ENCODE measurements around the gene PODNL1. TPM values are rescaled to one million over a fixed set of nuclear protein-coding genes. Genes with fewer than 3 reads are reported as not detected.
"Not testable (repeated sequence)": the region's sequence is repeated elsewhere in the genome, so short reads cannot be mapped to it uniquely, and the experiment has no call there.

Gene PODNL1
- 0.20 TPM for total RNA-seq

DNA sequence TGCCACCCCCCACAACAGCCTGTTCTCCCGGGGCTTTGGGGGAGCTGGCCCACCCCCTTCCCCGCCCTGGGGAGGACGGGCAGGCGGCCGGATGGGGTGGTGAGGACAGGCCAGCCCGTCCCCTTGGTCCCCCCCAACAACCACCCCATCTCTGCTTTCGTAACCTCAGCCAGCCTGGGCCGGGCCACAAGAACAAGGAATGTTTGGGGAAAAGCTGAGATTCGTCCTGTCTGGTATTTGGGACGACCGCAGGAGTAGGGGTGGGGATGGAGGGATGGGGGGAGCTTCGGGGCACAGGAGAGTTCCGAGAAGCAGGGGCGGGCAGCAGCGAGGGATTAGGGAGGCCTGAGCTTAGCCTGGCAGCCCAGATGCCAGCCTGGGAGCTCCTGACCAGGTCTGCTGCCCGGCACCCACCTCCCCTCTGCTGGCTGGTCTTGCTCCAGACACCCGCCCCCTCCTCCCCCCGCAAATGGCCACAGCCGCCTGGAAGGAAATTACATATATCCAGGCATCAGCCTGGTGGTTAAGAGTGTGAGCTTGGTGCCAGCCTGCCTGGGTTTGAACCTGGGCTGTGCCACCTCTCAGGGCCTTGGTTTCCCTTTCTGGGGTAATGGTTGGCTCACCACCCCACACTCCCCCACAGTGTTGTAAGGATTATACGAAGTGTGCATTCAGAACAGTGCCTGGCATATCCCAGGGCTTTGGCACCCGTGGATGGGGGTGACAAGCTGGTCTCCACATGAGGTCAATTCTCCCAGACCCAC is at the start of gene PODNL1:
TSS of gene PODNL1 (minus strand) at position 117 of the 764 bp plus-strand sequence. CDS start 236 bp downstream, outside the sequence.
- DNase-seq: no peak

DNA sequence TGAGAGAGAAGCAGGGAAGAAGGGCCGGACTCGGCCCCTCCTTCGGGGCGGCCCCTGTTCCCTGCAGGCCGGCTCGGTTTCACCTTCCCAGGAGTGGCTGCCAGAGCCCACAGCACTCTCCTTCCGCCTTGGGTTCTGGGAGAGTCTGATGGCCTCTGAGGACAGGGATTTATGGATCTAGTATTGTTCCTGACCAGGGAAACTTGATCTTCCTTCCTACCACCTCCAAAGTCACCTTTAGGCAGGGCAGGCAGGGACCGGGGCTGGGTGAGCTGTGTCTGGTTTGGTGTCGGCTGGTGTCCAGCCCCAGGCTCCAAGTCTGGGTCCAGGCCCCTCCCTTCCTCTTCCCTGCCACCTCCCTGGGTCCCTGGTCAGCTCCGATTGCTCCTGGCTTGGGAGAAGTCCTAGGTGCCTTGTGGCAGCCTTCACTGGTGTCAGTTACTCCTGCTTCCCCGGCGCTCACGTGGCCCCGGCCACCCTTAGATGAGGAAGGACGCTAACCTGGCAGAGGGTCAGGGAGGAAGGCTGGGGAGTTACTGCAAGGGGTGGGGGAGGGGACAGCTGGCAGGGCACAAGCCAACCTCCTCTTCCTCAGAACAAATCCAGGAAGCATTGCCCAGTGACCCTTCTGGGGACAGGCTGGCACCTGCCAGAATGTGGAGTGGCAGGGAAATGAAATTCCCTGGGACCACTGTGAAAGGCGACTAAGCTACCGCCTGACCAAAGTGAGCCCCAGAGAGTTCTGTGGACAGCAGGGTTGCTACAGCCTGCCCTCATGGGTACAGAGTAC is 49.1 kb upstream of the PODNL1 start:
- no peak for DNase-seq

DNA sequence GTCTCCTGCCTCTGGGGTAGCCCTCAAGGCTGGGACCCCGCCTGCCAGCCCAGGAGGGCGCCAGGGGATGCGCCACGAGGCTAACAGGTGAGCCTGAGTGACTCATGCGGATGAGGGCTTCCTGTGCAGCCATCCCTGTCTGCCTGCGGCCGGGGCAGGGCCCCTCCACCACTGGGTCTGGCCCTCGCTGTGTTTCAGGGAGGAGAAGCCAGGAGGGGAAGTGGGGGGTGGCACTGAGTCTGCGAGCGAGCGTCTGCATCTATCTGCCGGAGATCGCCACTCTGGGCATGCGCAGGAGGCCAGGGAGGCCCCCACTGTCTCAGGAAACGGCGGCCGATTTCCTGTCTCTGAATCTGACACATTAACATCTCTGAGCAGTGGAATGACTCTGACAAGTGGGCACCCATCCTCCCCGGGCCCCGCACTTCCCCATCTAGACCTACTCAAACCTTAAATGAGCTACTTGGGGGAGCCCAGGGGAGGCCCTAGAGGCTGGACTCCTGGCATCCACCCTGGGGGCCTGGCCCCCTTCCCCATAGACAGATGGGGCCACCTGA is 48.2 kb upstream of the PODNL1 start:
- DNase-seq: peak; percentile 73

DNA sequence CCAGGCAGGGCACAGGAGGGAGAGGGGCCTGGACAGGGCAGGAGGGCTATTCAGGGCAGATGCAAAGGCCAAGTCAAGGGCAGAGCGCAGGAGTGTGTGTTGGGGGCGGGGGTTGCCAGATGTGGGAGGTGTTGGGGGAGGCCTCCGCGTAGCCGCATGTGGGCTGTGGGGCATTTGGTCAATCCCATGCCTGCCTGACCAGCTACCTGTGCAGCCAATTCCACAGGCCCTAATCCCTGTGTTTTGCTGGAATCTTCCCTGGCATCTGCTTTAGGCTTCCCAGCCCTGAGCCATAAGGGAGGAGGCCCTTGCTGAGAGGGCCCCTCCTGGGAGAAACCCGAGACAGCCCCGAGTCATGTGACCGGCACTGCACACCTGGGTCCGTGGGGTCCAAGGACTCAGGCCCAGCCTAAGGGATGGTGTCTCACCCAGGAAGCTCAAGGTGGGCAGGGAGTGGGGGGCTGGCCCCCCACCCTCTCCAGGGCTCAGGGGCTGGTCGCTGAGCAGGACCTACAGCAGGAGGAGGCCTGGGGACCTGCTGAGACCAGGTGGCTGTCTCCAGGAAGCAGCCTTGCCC is 47.6 kb upstream of the PODNL1 start:
- DNase-seq: no peak

- DNase-seq: no peak
Measured at GRCh38 chr19:13984875-13985741, 46.9 kb upstream of the PODNL1 start.

DNA sequence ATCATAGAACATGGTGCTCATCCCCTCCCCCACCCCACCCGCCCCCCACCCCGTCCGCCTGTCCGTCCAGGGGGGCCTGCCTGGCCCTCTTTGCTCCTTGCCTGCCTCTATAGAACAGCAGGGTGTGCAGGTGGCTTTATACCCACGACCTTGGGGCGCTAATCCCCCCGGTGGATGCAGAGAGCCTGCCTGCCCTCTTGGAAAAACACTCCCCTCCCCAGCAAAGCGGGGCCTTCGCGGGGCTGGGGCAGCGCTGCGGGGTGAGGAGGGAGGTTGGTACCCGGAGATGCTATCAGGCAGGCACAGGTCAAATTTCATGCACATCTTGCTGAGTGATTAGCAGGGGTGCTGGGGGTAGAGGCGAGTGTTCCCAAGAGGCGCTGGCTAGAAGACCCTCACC is 46.0 kb upstream of the PODNL1 start:
- no peak for DNase-seq

DNA sequence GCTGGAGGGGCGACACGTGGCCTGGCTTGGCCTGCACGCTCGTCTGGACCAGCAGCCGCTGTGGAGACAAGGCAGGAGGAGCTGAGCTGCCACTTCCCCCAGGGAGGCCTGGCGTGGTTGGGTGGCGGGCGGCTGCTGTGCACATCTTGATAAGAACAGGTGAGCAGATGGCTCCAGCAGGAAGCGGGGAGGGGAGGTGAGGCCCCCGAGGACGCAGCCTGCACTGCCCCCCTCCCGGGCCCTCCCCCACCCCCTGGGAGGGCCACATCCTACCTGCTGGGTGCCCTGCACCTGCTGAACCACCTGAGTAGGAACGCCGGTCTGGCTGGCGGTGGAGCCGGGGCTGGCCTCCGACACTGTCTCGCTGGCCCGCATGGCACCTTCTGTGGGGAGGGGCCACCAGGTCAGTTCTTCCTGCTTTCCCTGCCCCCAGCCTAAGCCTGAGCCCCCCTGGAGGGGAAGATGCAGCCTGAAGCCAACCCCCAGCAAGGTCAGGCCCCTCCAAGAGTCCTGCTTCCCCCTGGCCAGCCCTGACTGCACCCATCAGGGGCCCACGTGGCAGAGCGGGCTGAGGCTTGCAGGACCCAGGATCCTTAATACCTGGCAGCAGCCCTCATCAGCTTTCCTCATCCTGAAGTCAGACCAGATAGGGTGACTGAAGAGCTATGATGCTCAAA is 45.1 kb upstream of the PODNL1 start:
- DNase-seq: no peak

DNA sequence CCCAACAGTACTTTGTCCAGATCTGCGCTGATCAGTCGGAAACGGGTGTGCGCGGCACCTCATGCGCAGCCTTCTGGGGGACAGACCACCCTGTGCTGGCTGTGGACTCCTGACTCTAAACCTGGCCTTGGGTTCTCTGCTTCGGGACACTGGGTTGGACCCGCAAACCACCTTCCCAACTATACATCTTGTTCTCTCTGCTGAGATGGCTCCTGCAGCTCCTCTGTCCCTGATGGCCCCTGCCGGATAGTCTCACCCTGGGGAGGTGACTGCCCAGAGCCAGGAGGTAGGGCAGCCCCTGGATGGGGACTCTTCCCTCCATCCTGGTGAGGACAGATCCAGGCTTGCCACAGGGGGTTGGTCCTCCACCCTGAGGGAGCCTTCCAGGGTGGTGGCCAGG is 44.6 kb upstream of the PODNL1 start:
- no peak for DNase-seq

DNA sequence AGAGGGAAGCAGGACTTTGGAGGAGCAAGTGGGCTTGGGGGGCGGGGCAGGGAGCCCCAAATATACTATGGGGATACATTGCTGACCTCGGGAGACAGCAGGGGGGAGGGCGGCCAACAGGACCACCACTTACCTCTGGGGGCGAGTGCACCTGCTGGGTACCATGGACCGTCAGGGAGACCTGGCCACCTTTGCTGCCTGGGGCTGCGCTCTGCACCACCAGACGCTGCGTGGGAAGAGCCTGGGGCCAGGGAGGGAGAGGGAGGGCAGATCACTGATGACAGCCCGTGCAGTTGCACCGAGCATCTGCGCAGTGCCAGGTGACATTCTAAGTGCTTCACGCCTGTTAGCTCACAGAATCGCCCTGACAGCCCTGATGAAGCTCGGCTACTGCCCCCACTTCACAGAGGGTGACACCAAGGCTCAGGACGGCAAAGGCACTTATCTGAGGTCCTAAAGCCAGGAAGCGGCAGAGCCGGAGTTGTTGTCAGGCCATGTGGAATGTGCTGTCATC is 43.8 kb upstream of the PODNL1 start:
- DNase-seq: no peak

DNA sequence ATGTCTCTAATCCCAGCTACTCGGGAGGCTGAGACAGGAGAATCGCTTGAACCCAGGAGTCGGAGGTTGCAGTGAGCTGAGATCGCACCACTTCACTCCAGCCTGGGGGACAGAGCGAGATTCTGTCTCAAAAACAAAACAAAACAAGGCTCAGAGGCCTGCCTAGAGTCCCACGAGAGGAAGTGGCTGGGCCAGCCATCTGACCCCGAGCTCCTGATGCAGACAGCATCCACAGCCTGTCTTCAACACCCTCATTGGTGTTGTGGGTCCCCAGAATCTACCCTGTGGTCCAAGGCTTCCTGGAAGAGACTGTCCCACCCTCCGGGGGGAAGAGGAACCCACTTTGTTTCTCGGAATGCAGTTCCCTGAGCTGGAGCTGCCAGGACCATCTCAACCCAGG is 43.2 kb upstream of the PODNL1 start:
- DNase-seq: no peak

DNA sequence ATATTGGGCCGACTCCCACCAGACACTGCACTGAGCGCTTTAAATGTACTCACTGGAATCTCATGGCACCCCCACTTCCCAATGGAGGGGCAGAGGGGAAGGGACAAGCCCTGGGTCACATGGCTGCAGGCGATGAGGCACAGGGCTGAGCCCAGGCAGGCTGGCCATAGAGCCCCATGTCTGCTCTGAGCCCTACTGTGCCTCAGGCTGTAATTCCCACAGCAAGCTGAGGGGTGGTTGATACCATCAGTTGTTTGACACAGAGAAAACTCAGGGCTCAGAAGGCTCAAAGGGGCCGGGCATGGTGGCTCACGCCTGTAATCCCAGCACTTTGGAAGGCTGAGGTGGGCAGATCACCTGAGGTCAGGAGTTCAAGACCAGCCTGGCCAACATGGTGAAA is 42.8 kb upstream of the PODNL1 start:
- DNase-seq: no peak

GRCh38 chr19:13980340-13980739 is 42.1 kb upstream of the PODNL1 start:
- no peak for DNase-seq

DNA sequence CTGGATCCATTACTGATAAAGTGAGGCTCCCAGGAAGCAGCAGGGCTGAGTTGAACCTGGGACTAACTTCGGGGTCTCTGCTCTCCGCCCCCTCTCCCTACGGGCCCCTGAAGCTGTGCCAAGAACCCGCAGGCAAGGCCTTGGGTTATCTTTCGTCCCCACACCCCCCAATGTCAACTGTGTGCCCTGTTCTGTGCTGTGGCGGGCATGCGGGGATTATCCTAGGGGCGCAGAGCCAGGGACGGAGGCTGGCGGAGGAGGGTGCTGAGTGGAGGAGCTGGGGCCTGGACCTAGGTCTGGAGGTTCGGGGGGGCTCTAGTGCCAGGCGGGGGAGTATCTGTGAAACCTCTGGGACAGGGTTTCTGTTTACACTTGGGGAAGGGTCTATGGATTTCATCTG is 41.5 kb upstream of the PODNL1 start:
- DNase-seq: no peak

DNA sequence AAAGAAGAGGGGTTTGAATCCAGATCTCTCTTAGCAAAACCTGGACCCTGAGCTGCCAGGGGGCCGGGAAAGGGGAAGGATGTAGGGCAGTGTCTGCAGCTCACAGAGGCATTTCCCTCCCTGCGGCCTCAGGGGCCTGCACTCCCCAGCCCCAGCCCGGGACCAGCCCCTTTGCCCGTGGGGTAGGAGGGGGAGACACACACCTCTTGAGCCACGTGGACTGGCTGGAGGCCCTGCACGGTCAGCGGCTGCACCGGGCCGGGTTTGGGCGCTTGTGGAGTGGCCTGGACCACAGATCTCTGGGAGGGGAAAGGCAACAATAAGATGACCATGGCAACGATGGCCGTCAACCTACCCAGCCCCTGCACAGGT is 41.0 kb upstream of the PODNL1 start:
- DNase-seq: peak; percentile 16

- peak; percentile 58 for DNase-seq
Measured at GRCh38 chr19:13978351-13979243, 40.4 kb upstream of the PODNL1 start.

DNA sequence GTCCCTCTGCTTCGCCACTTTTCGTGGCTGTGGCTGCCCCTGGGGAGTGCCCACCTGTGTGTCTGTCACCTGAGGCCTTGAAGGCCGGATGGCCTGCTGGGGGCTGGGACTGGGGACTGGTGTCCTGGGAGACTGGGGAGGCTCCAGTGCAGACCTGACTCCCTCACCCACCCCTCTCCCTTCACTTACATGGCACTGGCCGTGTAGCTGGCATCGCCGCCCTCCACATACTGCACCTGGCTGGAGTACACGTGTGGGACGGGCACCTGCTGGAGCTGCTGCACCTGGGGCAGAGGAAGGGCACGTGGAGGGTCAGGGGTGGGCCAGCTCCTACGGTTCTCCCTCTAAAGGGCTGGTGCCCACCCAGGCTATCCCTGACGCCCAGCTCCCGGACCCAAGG is 39.6 kb upstream of the PODNL1 start:
- no peak for DNase-seq

- no peak for DNase-seq
Measured at GRCh38 chr19:13976446-13976845, 38.2 kb upstream of the PODNL1 start.

DNA sequence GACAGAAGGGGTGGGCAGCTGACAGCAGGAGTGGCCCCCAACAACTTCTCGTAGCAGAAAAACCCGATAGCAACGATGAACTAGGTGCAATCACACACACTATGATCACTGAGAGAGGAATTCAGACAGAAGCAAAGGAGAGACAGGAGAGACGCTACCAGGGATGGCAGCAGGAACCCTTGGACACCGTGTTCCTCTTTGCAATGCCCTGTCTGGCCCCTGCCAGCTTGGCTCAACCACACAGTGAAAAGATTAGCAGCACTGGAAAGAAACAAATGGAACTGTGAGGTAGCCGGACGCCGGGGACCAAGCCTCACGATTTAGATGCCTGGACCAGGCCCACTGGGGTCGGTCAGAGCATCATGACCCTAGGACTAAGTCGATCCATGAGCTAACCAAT is 37.7 kb upstream of the PODNL1 start:
- DNase-seq: no peak

- DNase-seq: no peak
Measured at GRCh38 chr19:13974073-13974472, 35.9 kb upstream of the PODNL1 start.

GRCh38 chr19:13973479-13973878 is 35.3 kb upstream of the PODNL1 start:
- not testable (repeated sequence) for DNase-seq

Data from skin of body (tissue), 2 donors.